DMS153 treated with DMSO at 0.1 percent for 48 hours (cell line): Measurements from ENCODE around the gene ANGPTL2.
"Not testable (repeated sequence)": the region's sequence is repeated elsewhere in the genome, so short reads cannot be mapped to it uniquely, and the experiment has no call there.

Experiments used
- DNase-seq: peaks from one replicate; lab custom pipeline; 2025; ENCODE audit not compliant: unreplicated experiment; lab: John Stamatoyannopoulos, UW

The ANGPTL2 gene

GRCh38 chr9:127155314-127155960 lies 33.0 kb upstream of the ANGPTL2 start:
- no peak for DNase-seq

- DNase-seq: no peak
Observed at GRCh38 chr9:127154390-127155191, 32.2 kb upstream of the ANGPTL2 start.

- no peak for DNase-seq
Observed at GRCh38 chr9:127154003-127154389, 31.6 kb upstream of the ANGPTL2 start.

GRCh38 chr9:127153501-127153900 lies 31.1 kb upstream of the ANGPTL2 start:
- no peak for DNase-seq

- no peak for DNase-seq
Observed at GRCh38 chr9:127149463-127150390, 27.3 kb upstream of the ANGPTL2 start.

- no peak for DNase-seq
Observed at GRCh38 chr9:127149010-127149409, 26.6 kb upstream of the ANGPTL2 start.

- no peak for DNase-seq
Observed at GRCh38 chr9:127148014-127148413, 25.6 kb upstream of the ANGPTL2 start.

- DNase-seq: no peak
Observed at GRCh38 chr9:127147251-127147650, 24.8 kb upstream of the ANGPTL2 start.

GRCh38 chr9:127146841-127147240 lies 24.4 kb upstream of the ANGPTL2 start:
- DNase-seq: not testable (repeated sequence)

- DNase-seq: no peak
Observed at GRCh38 chr9:127144670-127145445, 22.4 kb upstream of the ANGPTL2 start.

- no peak for DNase-seq
Observed at GRCh38 chr9:127143920-127144465, 21.6 kb upstream of the ANGPTL2 start.

GRCh38 chr9:127142931-127143464 lies 20.6 kb upstream of the ANGPTL2 start:
- no peak for DNase-seq

GRCh38 chr9:127142291-127142690 lies 19.9 kb upstream of the ANGPTL2 start:
- DNase-seq: no peak

- no peak for DNase-seq
Observed at GRCh38 chr9:127140842-127141675, 18.6 kb upstream of the ANGPTL2 start.

GRCh38 chr9:127140181-127140580 lies 17.7 kb upstream of the ANGPTL2 start:
- DNase-seq: no peak

- DNase-seq: no peak
Observed at GRCh38 chr9:127139775-127140174, 17.3 kb upstream of the ANGPTL2 start.

GRCh38 chr9:127139071-127139731 lies 16.8 kb upstream of the ANGPTL2 start:
- DNase-seq: no peak

GRCh38 chr9:127138444-127138843 lies 16.0 kb upstream of the ANGPTL2 start:
- DNase-seq: no peak
